GM10248 (cell line): ENCODE measurements around the gene ADSL.
"Not testable (repeated sequence)": the region's sequence is repeated elsewhere in the genome, so short reads cannot be mapped to it uniquely, and the experiment has no call there.

Experiments
- CTCF ChIA-PET: fragments of 300-600 bp; sonication (Branson Sonifier 250); formaldehyde crosslinking; extraction: SDS; loops from one replicate; lab custom pipeline; 2021; ENCODE audit warnings: antibody characterized with exemption; lab: Yijun Ruan, JAX
- POLR2A ChIA-PET: fragments of 350-650 bp; sonication (Branson Sonifier 250); formaldehyde crosslinking; extraction: SDS; loops from one replicate; lab custom pipeline; 2020; ENCODE audit warnings: antibody characterized with exemption; lab: Yijun Ruan, JAX
- DNase-seq: peaks from one replicate; pipeline ENCODE4 v3.0.0; 2012; ENCODE audit errors: extremely low spot score
- CTCF ChIP-seq: IDR thresholded peaks from 2 replicates; pipeline ENCODE4 v1.5.1; 2012; ENCODE audit warnings: mild to moderate bottlenecking, low read depth; ENCODE audit errors: extremely low read depth, missing control alignments, control extremely low read depth

The ADSL gene

GRCh38 chr22:40308999-40309573 lies 37.2 kb upstream of the ADSL start:
- DNase-seq: no peak
- ChIA-PET POLR2A (no interaction called here), CTCF (interaction anchor here (0.9 to 2.4 kb wide), 5 partner anchors 9 to 41 kb away, joined by 3 to 7 read pairs (median 4); no protein-coding TSS in a partner anchor)
- TF ChIP-seq CTCF: no peak

- no peak for TF ChIP-seq CTCF
These were observed 36.7 kb upstream of the ADSL start for GRCh38 chr22:40309631-40310030.

GRCh38 chr22:40310081-40310767 lies 36.1 kb upstream of the ADSL start:
- DNase-seq: no peak
- ChIA-PET POLR2A (interaction anchor here (0.6 kb wide), 1 partner anchor 43 kb away, joined by 5 read pairs; no protein-coding TSS in a partner anchor), CTCF (interaction anchor here (1.6 to 2.4 kb wide), 4 partner anchors 8 to 38 kb away, joined by 3 to 7 read pairs (median 4); no protein-coding TSS in a partner anchor)
- no peak for TF ChIP-seq CTCF

More at GRCh38 chr22:40309631-40310030, 36.7 kb upstream of the ADSL start:
- ChIA-PET CTCF (interaction anchor here (0.9 to 2.4 kb wide), 5 partner anchors 8 to 40 kb away, joined by 3 to 7 read pairs (median 4); no protein-coding TSS in a partner anchor), POLR2A (no interaction called here)
- DNase-seq: no peak

GRCh38 chr22:40310768-40311120 lies 35.6 kb upstream of the ADSL start:
- no peak for DNase-seq
- no peak for TF ChIP-seq CTCF
- ChIA-PET CTCF (interaction anchor here (1.6 to 2.4 kb wide), 3 partner anchors 7 to 19 kb away, joined by 3 to 5 read pairs (median 4); no protein-coding TSS in a partner anchor), POLR2A (interaction anchor here (0.6 kb wide), 1 partner anchor 42 kb away, joined by 5 read pairs; no protein-coding TSS in a partner anchor)

GRCh38 chr22:40311646-40312045 lies 34.7 kb upstream of the ADSL start:
- POLR2A ChIA-PET, CTCF ChIA-PET, DNase-seq: not testable (repeated sequence)

GRCh38 chr22:40312050-40312449 lies 34.2 kb upstream of the ADSL start:
- ChIA-PET POLR2A (no interaction called here), CTCF (no interaction called here)
- TF ChIP-seq CTCF: no peak
- no peak for DNase-seq

- no peak for DNase-seq
- TF ChIP-seq CTCF: no peak
- ChIA-PET POLR2A (no interaction called here), CTCF (no interaction called here)
These were observed 33.3 kb upstream of the ADSL start for GRCh38 chr22:40313007-40313406.
